A673 (cell line): ENCODE data around the gene CFAP65. TPM values are rescaled to one million over a fixed set of nuclear protein-coding genes. Genes with fewer than 3 reads are reported as not detected.

Source experiments
- BruUV-seq: library from RNA; stranded (reverse); fragments of 400-500 nt; replicated peaks from 2 replicates; lab custom pipeline; 2021; lab: Mats Ljungman, UMichigan
- CTCF ChIA-PET: fragments of 300-600 bp; sonication (Branson Sonifier 250); formaldehyde crosslinking; loops from one replicate; lab custom pipeline; 2022; ENCODE audit warnings: antibody characterized with exemption; lab: Charles Lee
- POLR2A ChIA-PET: fragments of 300-600 bp; sonication (Branson Sonifier 250); formaldehyde crosslinking; loops from one replicate; lab custom pipeline; 2022; ENCODE audit warnings: antibody characterized with exemption; ENCODE audit not compliant: low non-redundant PET; lab: Charles Lee
- DNase-seq: peaks from one replicate; pipeline ENCODE4 v3.0.0-alpha.2; 2015; ENCODE audit warnings: low spot score
- H3K27ac ChIP-seq: fragments of 200-600 bp; sonication (generic); 2 replicates; pipeline ENCODE4 v1.5.1; 2016; ENCODE audit warnings: mixed run types, low read depth, mild to moderate bottlenecking, mixed read lengths, antibody characterized with exemption, low read length; ENCODE audit not compliant: poor library complexity, severe bottlenecking
- H3K27me3 ChIP-seq: fragments of 200-600 bp; sonication (generic); replicated peaks from 2 replicates; pipeline ENCODE4 v1.6.1; 2017; ENCODE audit warnings: mixed run types, low read depth, mild to moderate bottlenecking, mixed read lengths, antibody characterized with exemption, low read length; ENCODE audit not compliant: insufficient read depth, poor library complexity
- H3K36me3 ChIP-seq: fragments of 200-600 bp; sonication (generic); 2 replicates; pipeline ENCODE4 v1.6.1; 2016; ENCODE audit warnings: mixed run types, mild to moderate bottlenecking, mixed read lengths, antibody characterized with exemption, low read length; ENCODE audit not compliant: insufficient read depth, poor library complexity, severe bottlenecking
- H3K4me1 ChIP-seq: fragments of 200-600 bp; sonication (generic); 2 replicates; pipeline ENCODE4 v1.6.1; 2017; ENCODE audit warnings: mixed run types, mild to moderate bottlenecking, mixed read lengths, antibody characterized with exemption, low read length; ENCODE audit not compliant: insufficient read depth, poor library complexity, severe bottlenecking
- H3K4me3 ChIP-seq: fragments of 200-600 bp; sonication (generic); 2 replicates; pipeline ENCODE4 v1.5.1; 2016; ENCODE audit warnings: low read depth, mixed run types, mild to moderate bottlenecking, mixed read lengths, low read length; ENCODE audit not compliant: poor library complexity, severe bottlenecking
- H3K9me3 ChIP-seq: fragments of 200-600 bp; sonication (generic); 2 replicates; pipeline ENCODE4 v1.6.1; 2016; ENCODE audit warnings: mixed run types, low read depth, mild to moderate bottlenecking, mixed read lengths, antibody characterized with exemption, low read length; ENCODE audit not compliant: poor library complexity, severe bottlenecking
- CTCF ChIP-seq: fragments of 300-800, 200-600 bp; sonication (generic); conservative IDR thresholded peaks from 2 replicates; pipeline ENCODE4 v1.5.1; 2017; ENCODE audit warnings: low read depth, mild to moderate bottlenecking, antibody characterized with exemption, low read length, moderate library complexity, mixed read lengths
- EZH2 ChIP-seq: fragments of 200-600 bp; sonication (generic); IDR thresholded peaks from 2 replicates; pipeline ENCODE4 v1.6.1; 2017; ENCODE audit warnings: borderline replicate concordance, low read depth, mild to moderate bottlenecking, mixed read lengths, antibody characterized with exemption, low read length; ENCODE audit not compliant: poor library complexity, severe bottlenecking
- intact Hi-C: fragments of 100-400 bp; cut with micrococcal nuclease; formaldehyde crosslinking; loops from one replicate; pipeline ENCODE4 v1.10.0; 2022; ENCODE audit not compliant: unreplicated experiment
- total RNA-seq: library from RNA; stranded (reverse); gene quantifications from 2 replicates; pipeline ENCODE4 v1.2.3, GENCODE V29; 2021

The CFAP65 gene
- total RNA-seq, 1 experiment from 2014 or later, result 0.13 TPM

- DNase-seq, result no peak
- no peak overlapping the region for H3K4me3 ChIP-seq
- intact Hi-C loops, result no loop called here
- no peaks in the 10 kb centered on the region for H3K9me3 ChIP-seq
- no peaks in the 10 kb centered on the region for H3K4me1 ChIP-seq
- peaks cover 36% of the 10 kb centered on the region for H3K27me3 ChIP-seq
- CTCF ChIA-PET, result interaction anchor here (1.3 kb wide), 1 partner anchor 13 kb away, joined by 3 read pairs; no protein-coding TSS in a partner anchor
- H3K36me3 ChIP-seq, result no peaks in the 10 kb centered on the region
- no peak overlapping the region for H3K27ac ChIP-seq
- no TSS peak for BruUV-seq
- POLR2A ChIA-PET, result no interaction called here
- no peak for TF ChIP-seq EZH2
- TF ChIP-seq CTCF, result no peak
These were observed 1.4 kb upstream of the CFAP65 start for GRCh38 chr2:219042750-219043149.

GRCh38 chr2:219042157-219042556 lies 841 bp upstream of the CFAP65 start:
- Histone ChIP-seq H3K27ac (no peak overlapping the region), H3K27me3 (peaks cover 33% of the 10 kb centered on the region), H3K4me1 (no peaks in the 10 kb centered on the region), H3K9me3 (no peaks in the 10 kb centered on the region), H3K36me3 (no peaks in the 10 kb centered on the region), H3K4me3 (no peak overlapping the region)
- POLR2A ChIA-PET, result no interaction called here
- intact Hi-C loops, result no loop called here
- TF ChIP-seq EZH2, result no peak
- no peak for TF ChIP-seq CTCF
- DNase-seq, result no peak
- CTCF ChIA-PET, result interaction anchor here (1.3 kb wide), 1 partner anchor 12 kb away, joined by 3 read pairs; no protein-coding TSS in a partner anchor
- BruUV-seq, result no TSS peak

GRCh38 chr2:219038600-219038999 lies 2.7 kb downstream of the CFAP65 start:
- Histone ChIP-seq H3K36me3 (no peaks in the 10 kb centered on the region), H3K9me3 (no peaks in the 10 kb centered on the region), H3K27me3 (peaks cover 37% of the 10 kb centered on the region), H3K4me3 (no peak overlapping the region), H3K27ac (no peak overlapping the region), H3K4me1 (no peaks in the 10 kb centered on the region)
- ChIA-PET POLR2A (no interaction called here), CTCF (no interaction called here)
- TF ChIP-seq EZH2 (no peak), CTCF (no peak)
- intact Hi-C loops, result no loop called here
- no peak for DNase-seq
- BruUV-seq, result no TSS peak
